Astrocyte (in vitro differentiated cells and primary cell): ENCODE data around the gene APBA3.

ENCODE experiments used
- CTCF ChIP-seq: IDR thresholded peaks from 2 replicates; pipeline ENCODE4 v1.5.1; 2011; ENCODE audit warnings: low read depth, mild to moderate bottlenecking, inconsistent platforms, low read length, moderate library complexity; ENCODE audit not compliant: insufficient read depth
- EZH2 ChIP-seq: IDR thresholded peaks from 2 replicates; pipeline ENCODE4 v1.6.1; 2012; ENCODE audit warnings: mild to moderate bottlenecking, low read length, inconsistent platforms; ENCODE audit not compliant: insufficient read depth

DNA sequence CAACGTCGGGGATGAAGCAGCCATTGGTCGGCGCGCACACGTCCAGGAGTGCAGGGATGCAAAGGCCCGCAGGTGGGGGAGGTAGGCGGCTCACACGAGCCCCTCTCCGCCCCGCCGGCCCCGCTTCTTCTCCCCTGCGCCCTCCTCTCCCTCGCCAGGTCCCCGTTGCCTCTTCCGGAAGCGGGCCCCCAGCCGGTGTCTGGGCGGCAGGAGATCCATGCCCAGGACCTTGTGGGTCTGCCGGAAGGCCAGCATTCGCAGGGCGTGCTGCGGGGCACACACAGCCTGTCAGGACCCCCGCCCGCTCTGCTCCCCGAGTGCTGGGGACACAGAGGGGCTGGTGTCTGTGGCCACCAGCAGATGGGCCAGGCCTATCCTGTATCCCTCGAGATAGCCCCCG lies 44.4 kb upstream of the APBA3 start:
- TF ChIP-seq CTCF (no peak), EZH2 (no peak)
